Upper lobe of left lung (tissue), 6 donors: ENCODE results near the gene LASP1. TPM values are rescaled to one million over a fixed set of nuclear protein-coding genes. Genes with fewer than 3 reads are reported as not detected.

ENCODE experiments used
- ATAC-seq, 2 donors: fragments of 200-7000 bp; cut with Tn5 transposase; one replicate each; pipeline ENCODE4 v1.9.1; 2022; ENCODE audit warnings: mild to moderate bottlenecking in 2 of 2, moderate library complexity in 2 of 2; ENCODE audit not compliant: low FRiP score in 2 of 2
- DNase-seq, 2 donors: peaks; one replicate each; pipeline ENCODE4 v3.0.0-alpha.2; 2019 to 2020
- H3K27ac ChIP-seq, 4 donors: fragments of 200-600 bp; sonication (generic); one replicate each; pipeline ENCODE4 v1.5.1; 2016 to 2019
- H3K27me3 ChIP-seq, 4 donors: fragments of 200-600 bp; sonication (generic); one replicate each; pipeline ENCODE4 v1.5.1; 2017 to 2019
- H3K36me3 ChIP-seq, 4 donors: fragments of 200-600 bp; sonication (generic); one replicate each; pipeline ENCODE4 v1.5.1; 2016 to 2019
- H3K4me1 ChIP-seq, 4 donors: fragments of 200-600 bp; sonication (generic); one replicate each; pipeline ENCODE4 v1.5.1; 2018 to 2019
- H3K4me3 ChIP-seq, 4 donors: fragments of 200-600 bp; sonication (generic); one replicate each; pipeline ENCODE4 v1.5.1; 2017 to 2019; ENCODE audit warnings: mild to moderate bottlenecking in 2 of 4, moderate library complexity in 1 of 4
- H3K9me3 ChIP-seq, 4 donors: fragments of 200-600 bp; sonication (generic); one replicate each; pipeline ENCODE4 v1.5.1; 2018 to 2019
- CTCF ChIP-seq, 6 experiments: fragments of 450-650 bp in 4 of 6; fragments of 200-600 bp in 2 of 6; sonication (generic) in 2 of 6; IDR thresholded peaks; one replicate each; pipeline ENCODE4 v1.5.1; 2016 to 2019; ENCODE audit warnings: antibody characterized with exemption in 6 of 6
- EP300 ChIP-seq, 4 donors: sonication (generic); formaldehyde crosslinking; IDR thresholded peaks; one replicate each; pipeline ENCODE4 v1.5.1; 2017; ENCODE audit warnings: antibody characterized with exemption in 4 of 4, control low read depth in 2 of 4
- POLR2A ChIP-seq, 4 donors: fragments of 450-650 bp; IDR thresholded peaks; one replicate each; pipeline ENCODE4 v1.5.1; 2016 to 2017; ENCODE audit warnings: antibody characterized with exemption in 4 of 4, mild to moderate bottlenecking in 2 of 4
- POLR2AphosphoS5 ChIP-seq, 2 donors: sonication (generic); formaldehyde crosslinking; IDR thresholded peaks; one replicate each; pipeline ENCODE4 v1.5.1; 2017; ENCODE audit warnings: antibody characterized with exemption in 2 of 2
- WGBS, 2 donors: methylation state at CpG; one replicate each; pipeline ENCODE4 v1.1.5; 2017 to 2018; 5-methylcytosine and 5-hydroxymethylcytosine counted together
- total RNA-seq, 6 donors: library from RNA; depleted of rRNA in 4 of 6; stranded (reverse); fragments of >200 nt in 4 of 6; gene quantifications; one replicate each; pipeline versions ENCODE4 v1.1.0 to v1.2.1, GENCODE V29; 2016 to 2021
- donor health status: DM: no; HTN: no; CAD: no; lungs with moderate emphysema.
- donor health status: DM: no; HTN: yes; CAD: no; lungs with severe emphysema.

The LASP1 gene
- total RNA-seq, 6 donors from 2014 or later: 97.9 to 168 (median 149) TPM

DNA sequence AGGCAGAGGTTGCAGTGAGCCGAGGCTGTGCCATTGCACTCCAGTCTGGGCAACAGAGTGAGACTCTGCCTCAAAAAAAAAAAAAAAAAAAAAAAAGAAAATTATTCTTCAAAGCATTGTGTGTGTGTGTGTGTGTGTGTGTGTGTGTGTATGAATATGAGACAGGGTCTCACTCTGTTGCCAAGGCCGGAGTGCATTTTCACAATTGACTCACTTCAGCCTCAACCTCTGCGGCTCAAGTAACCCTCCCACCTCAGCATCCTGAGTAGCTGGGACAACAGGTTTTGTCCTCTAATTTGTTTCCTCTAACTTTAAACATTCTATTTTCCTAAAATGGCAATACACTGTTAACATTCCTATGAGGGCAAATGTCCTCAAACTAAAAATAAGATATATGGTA is 89.7 kb downstream of the LASP1 start:
- TF ChIP-seq POLR2AphosphoS5 (IDR thresholded peaks at IDR 0.05): no peak
- no peak for TF ChIP-seq POLR2A (IDR thresholded peaks at IDR 0.05)
- TF ChIP-seq EP300 (IDR thresholded peaks at IDR 0.05): no peak
- TF ChIP-seq CTCF (IDR thresholded peaks at IDR 0.05): no peak
- no peaks in the 10 kb centered on the region for H3K4me1 ChIP-seq
- H3K4me3 ChIP-seq: no peak overlapping the region
- ATAC-seq (no peak), DNase-seq (no peak)
- no peak overlapping the region for H3K27ac ChIP-seq
- WGBS, 2 donors: 66 to 74% methylated on average over 3 of the region's 3 CpGs
- H3K9me3 ChIP-seq: no peaks in the 10 kb centered on the region
- H3K36me3 ChIP-seq: no peaks in the 10 kb centered on the region
- no peaks in the 10 kb centered on the region for H3K27me3 ChIP-seq

GRCh38 chr17:38960402-38960801 is 90.5 kb downstream of the LASP1 start:
- Histone ChIP-seq H3K4me1 (no peaks in the 10 kb centered on the region), H3K4me3 (no peak overlapping the region), H3K27ac (no peak overlapping the region), H3K27me3 (no peaks in the 10 kb centered on the region), H3K36me3 (no peaks in the 10 kb centered on the region), H3K9me3 (no peaks in the 10 kb centered on the region)
- DNase-seq (no peak), ATAC-seq (no peak)
- WGBS, 2 donors: 71 to 87% methylated on average over 5 of the region's 5 CpGs
- TF ChIP-seq POLR2AphosphoS5 (IDR thresholded peaks at IDR 0.05): no peak
- no peak for TF ChIP-seq POLR2A (IDR thresholded peaks at IDR 0.05)
- no peak for TF ChIP-seq EP300 (IDR thresholded peaks at IDR 0.05)
- no peak for TF ChIP-seq CTCF (IDR thresholded peaks at IDR 0.05)

DNA sequence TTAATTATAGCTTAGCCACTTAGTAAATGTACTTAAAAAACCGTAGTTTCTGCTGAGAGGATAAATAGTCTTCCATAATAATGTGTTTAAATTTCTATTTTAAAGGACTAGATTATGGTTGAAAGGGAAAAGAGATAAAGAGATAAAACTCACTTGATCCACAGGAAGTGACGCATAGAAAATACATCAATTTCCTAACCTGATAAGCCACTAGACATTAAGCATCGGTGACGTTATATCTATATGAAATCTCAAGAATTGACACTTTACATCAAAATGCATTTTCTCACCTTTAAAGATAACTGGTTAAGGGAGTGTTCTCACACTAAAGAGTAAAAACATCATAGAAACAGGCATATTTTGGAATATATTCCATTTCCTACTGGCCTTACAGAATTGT is 91.6 kb downstream of the LASP1 start:
- TF ChIP-seq POLR2A (IDR thresholded peaks at IDR 0.05): no peak
- Histone ChIP-seq H3K4me3 (no peak overlapping the region), H3K4me1 (no peaks in the 10 kb centered on the region), H3K36me3 (no peaks in the 10 kb centered on the region), H3K9me3 (no peaks in the 10 kb centered on the region), H3K27me3 (no peaks in the 10 kb centered on the region), H3K27ac (no peak overlapping the region)
- ATAC-seq (no peak), DNase-seq (no peak)
- WGBS, 2 donors: 49 to 70% methylated on average over 4 of the region's 4 CpGs

DNA sequence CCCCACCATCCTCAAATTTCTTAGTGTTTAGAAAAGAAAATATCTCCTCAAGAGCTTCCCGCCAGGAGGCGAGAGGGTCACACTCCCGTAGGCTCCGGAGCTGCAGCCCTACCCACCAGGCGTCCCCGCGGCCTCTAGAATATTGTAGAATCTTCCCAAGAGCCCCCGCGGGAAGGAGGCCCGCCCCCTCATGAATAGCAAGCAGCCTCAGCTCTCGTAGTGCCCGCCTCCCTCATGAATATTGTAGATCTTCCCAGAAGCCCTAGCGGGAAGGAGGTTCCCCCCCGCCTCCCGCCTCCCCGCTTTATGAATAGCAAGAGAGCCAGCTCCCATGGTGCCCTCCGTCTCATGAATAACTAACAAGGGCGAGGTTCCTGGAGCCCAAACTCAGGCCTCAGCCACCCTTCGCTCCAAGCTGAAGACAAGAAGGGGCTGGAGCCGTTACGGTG is 97.5 kb downstream of the LASP1 start, which contains the start of gene FBXO47:
FBXO47 (minus strand) TSS at position 114 of the 449 bp plus-strand sequence. CDS start 4,378 bp downstream, outside the sequence.
- 27 to 33% methylated on average over 8 to 21 of the region's 21 CpGs for WGBS, 2 donors
- Histone ChIP-seq H3K36me3 (no peaks in the 10 kb centered on the region), H3K27ac (peak within 1 kb of the TSS; percentile 54 to 82 (median 68)), H3K27me3 (no peaks in the 10 kb centered on the region), H3K9me3 (no peaks in the 10 kb centered on the region), H3K4me1 (peaks cover 0 to 4% (median 2%) of the 10 kb centered on the region in 4 donors), H3K4me3 (peak within 1 kb of the TSS in 3 of 4 donors; percentile 9 to 41 (median 30))
- TF ChIP-seq POLR2A (IDR thresholded peaks at IDR 0.05) (peak in 2 of 4 donors; percentile 55 to 67), CTCF (IDR thresholded peaks at IDR 0.05) (peak in 3 of 6 experiments; percentile 19 to 20 (median 20)), EP300 (IDR thresholded peaks at IDR 0.05) (no peak), POLR2AphosphoS5 (IDR thresholded peaks at IDR 0.05) (peak in 1 of 2 donors; percentile 44)
- peak; percentile 80 to 95 for DNase-seq
- ATAC-seq: peak; percentile 97 to 100

- no peaks in the 10 kb centered on the region for H3K9me3 ChIP-seq
- H3K36me3 ChIP-seq: no peaks in the 10 kb centered on the region
- TF ChIP-seq POLR2A (IDR thresholded peaks at IDR 0.05): no peak
- TF ChIP-seq EP300 (IDR thresholded peaks at IDR 0.05): no peak
- no peak for TF ChIP-seq CTCF (IDR thresholded peaks at IDR 0.05)
- WGBS, 2 donors: 77 to 80% methylated on average over 4 of the region's 4 CpGs
- peaks cover 0 to 4% (median 2%) of the 10 kb centered on the region in 4 donors for H3K4me1 ChIP-seq
- H3K27ac ChIP-seq: no peak overlapping the region
- no peak overlapping the region for H3K4me3 ChIP-seq
- no peak for DNase-seq
- H3K27me3 ChIP-seq: no peaks in the 10 kb centered on the region
- ATAC-seq: no peak
Observed at GRCh38 chr17:38969281-38969680, 99.4 kb downstream of the LASP1 start.
